Type B pancreatic cell (in vitro differentiated cells): ENCODE results near the gene EMP2. TPM values are rescaled to one million over a fixed set of nuclear protein-coding genes. Genes with fewer than 3 reads are reported as not detected.
"Not testable (repeated sequence)": the region's sequence is repeated elsewhere in the genome, so short reads cannot be mapped to it uniquely, and the experiment has no call there.

ENCODE experiments used
- DNase-seq: peaks from one replicate; pipeline ENCODE4 v3.0.0; 2021; ENCODE audit warnings: mixed read lengths; ENCODE audit not compliant: unreplicated experiment; ENCODE audit errors: extremely low spot score
- H3K27ac Mint-ChIP-seq: 2 replicates; pipeline ENCODE4 v1.8.0; 2021; ENCODE audit warnings: mild to moderate bottlenecking, mixed read lengths
- H3K27me3 Mint-ChIP-seq: 2 replicates; pipeline ENCODE4 v1.8.0; 2021; ENCODE audit warnings: mixed read lengths
- H3K36me3 Mint-ChIP-seq: 2 replicates; pipeline ENCODE4 v1.8.0; 2021; ENCODE audit warnings: mixed read lengths
- H3K4me1 Mint-ChIP-seq: one replicate; pipeline ENCODE4 v1.8.0; 2021; ENCODE audit warnings: mixed read lengths; ENCODE audit not compliant: unreplicated experiment
- H3K4me3 Mint-ChIP-seq: 2 replicates; pipeline ENCODE4 v1.8.0; 2021; ENCODE audit warnings: mild to moderate bottlenecking, mixed read lengths
- H3K9me3 Mint-ChIP-seq: 2 replicates; pipeline ENCODE4 v1.8.0; 2021; ENCODE audit warnings: mixed read lengths
- CTCF ChIP-seq: fragments of 200-600 bp; sonication (generic); conservative IDR thresholded peaks from 2 replicates; pipeline ENCODE4 v1.5.0; 2021; ENCODE audit warnings: antibody characterized with exemption, mild to moderate bottlenecking
- total RNA-seq: library from RNA; stranded (reverse); gene quantifications from 2 replicates; pipeline ENCODE4 v1.2.1, GENCODE V29; 2021; ENCODE audit warnings: low replicate concordance

The EMP2 gene
- total RNA-seq, 1 donor from 2014 or later = 36.3 TPM

- H3K9me3 Mint-ChIP-seq = peaks cover 4% of the 10 kb centered on the region
These were observed 15.2 kb downstream of the EMP2 start for GRCh38 chr16:10565167-10565566.

GRCh38 chr16:10564591-10564990 is 15.8 kb downstream of the EMP2 start:
- Mint-ChIP-seq H3K4me1 (no peaks in the 10 kb centered on the region), H3K27ac (no peak overlapping the region), H3K27me3 (no peaks in the 10 kb centered on the region), H3K36me3 (peaks cover 15% of the 10 kb centered on the region), H3K9me3 (peaks cover 4% of the 10 kb centered on the region), H3K4me3 (no peak overlapping the region)
- TF ChIP-seq CTCF = no peak
- DNase-seq = no peak

More at GRCh38 chr16:10565167-10565566, 15.2 kb downstream of the EMP2 start:
- Mint-ChIP-seq H3K4me3 (no peak overlapping the region), H3K36me3 (peaks cover 15% of the 10 kb centered on the region), H3K27me3 (no peaks in the 10 kb centered on the region), H3K27ac (no peak overlapping the region), H3K4me1 (no peaks in the 10 kb centered on the region)
- no peak for DNase-seq
- no peak for TF ChIP-seq CTCF

GRCh38 chr16:10562361-10562899 is 18.0 kb downstream of the EMP2 start:
- DNase-seq = no peak
- TF ChIP-seq CTCF = no peak
- Mint-ChIP-seq H3K27me3 (no peaks in the 10 kb centered on the region), H3K36me3 (peaks cover 15% of the 10 kb centered on the region), H3K4me3 (no peak overlapping the region), H3K27ac (no peak overlapping the region), H3K9me3 (peaks cover 4% of the 10 kb centered on the region), H3K4me1 (no peaks in the 10 kb centered on the region)

DNA sequence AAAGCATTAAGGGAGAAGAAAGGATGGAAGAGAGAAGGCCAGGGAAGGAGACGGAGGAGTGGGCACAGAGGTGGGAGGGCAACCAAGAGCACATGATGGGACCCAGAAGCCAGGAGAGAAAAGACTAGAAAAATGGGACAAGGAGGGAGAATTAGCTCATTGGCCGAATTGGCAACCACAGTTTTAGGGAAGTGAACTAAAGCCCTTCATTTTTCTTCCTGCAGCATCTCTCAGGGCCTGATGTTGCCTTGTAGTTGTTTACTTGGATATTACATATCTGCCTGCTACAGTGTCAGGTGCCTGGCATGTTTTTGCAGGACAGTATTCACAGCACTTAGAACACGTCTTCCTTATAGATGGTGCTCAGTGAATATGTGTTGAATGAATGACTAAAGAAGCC is 19.0 kb downstream of the EMP2 start:
- Mint-ChIP-seq H3K27ac (no peak overlapping the region), H3K4me1 (no peaks in the 10 kb centered on the region), H3K27me3 (no peaks in the 10 kb centered on the region), H3K4me3 (no peak overlapping the region), H3K9me3 (peaks cover 7% of the 10 kb centered on the region), H3K36me3 (peaks cover 15% of the 10 kb centered on the region)
- DNase-seq = no peak
- no peak for TF ChIP-seq CTCF

GRCh38 chr16:10561001-10561400 is 19.4 kb downstream of the EMP2 start:
- H3K9me3 Mint-ChIP-seq = peaks cover 12% of the 10 kb centered on the region
- no peak for DNase-seq
- H3K4me3 Mint-ChIP-seq = no peak overlapping the region
- no peak for TF ChIP-seq CTCF
- no peak overlapping the region for H3K27ac Mint-ChIP-seq
- H3K36me3 Mint-ChIP-seq = peaks cover 19% of the 10 kb centered on the region
- H3K27me3 Mint-ChIP-seq = no peaks in the 10 kb centered on the region
- H3K4me1 Mint-ChIP-seq = no peaks in the 10 kb centered on the region

DNA sequence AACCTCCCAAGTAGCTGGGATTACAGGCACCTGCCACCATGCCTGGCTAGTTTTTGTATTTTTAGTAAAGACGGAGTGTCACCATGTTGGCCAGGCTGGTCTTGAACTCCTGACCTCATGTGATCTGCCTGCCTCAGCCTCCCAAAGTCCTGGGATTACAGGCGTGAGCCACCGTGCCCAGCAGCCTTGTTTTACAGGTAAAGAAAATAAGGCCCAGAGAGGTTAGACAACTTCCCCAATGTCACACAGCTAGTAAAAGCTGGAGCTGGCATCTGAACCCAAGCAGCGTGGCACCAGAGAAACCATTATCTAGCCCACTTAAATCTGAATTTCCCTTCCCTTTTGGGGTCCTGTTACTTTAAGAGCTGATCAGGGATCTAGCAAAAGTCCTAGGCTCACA is 20.6 kb downstream of the EMP2 start:
- not testable (repeated sequence) for DNase-seq, H3K27ac Mint-ChIP-seq

More for the DNA sequence above, 20.6 kb downstream of the EMP2 start:
- not testable (repeated sequence) for H3K27me3 Mint-ChIP-seq, H3K4me1 Mint-ChIP-seq, H3K4me3 Mint-ChIP-seq
- H3K9me3 Mint-ChIP-seq = peaks cover 14% of the 10 kb centered on the region
- H3K36me3 Mint-ChIP-seq = peaks cover 23% of the 10 kb centered on the region
